GM19025 (cell line): ENCODE data around the gene DLGAP1.
"Not testable (repeated sequence)": the region's sequence is repeated elsewhere in the genome, so short reads cannot be mapped to it uniquely, and the experiment has no call there.

ENCODE experiments used
- ATAC-seq: cut with Tn5 transposase; IDR thresholded peaks from one replicate; pipeline ENCODE4 v1.9.1; 2021; ENCODE audit warnings: mild to moderate bottlenecking, low read depth, moderate library complexity; ENCODE audit not compliant: unreplicated experiment

DLGAP1 gene

GRCh38 chr18:4106407-4107033 is 348.6 kb downstream of the DLGAP1 start:
- no peak for ATAC-seq

GRCh38 chr18:4102901-4103300 is 352.2 kb downstream of the DLGAP1 start:
- ATAC-seq = no peak

- no peak for ATAC-seq
Measured at GRCh38 chr18:4101009-4101408, 354.1 kb downstream of the DLGAP1 start.

- no peak for ATAC-seq
Measured at GRCh38 chr18:4096486-4096885, 358.6 kb downstream of the DLGAP1 start.

GRCh38 chr18:4093676-4094075 is 361.4 kb downstream of the DLGAP1 start:
- no peak for ATAC-seq

GRCh38 chr18:4084382-4084900 is 370.7 kb downstream of the DLGAP1 start:
- no peak for ATAC-seq

- no peak for ATAC-seq
Measured at GRCh38 chr18:4078246-4078645, 376.9 kb downstream of the DLGAP1 start.

GRCh38 chr18:4077721-4078120 is 377.4 kb downstream of the DLGAP1 start:
- ATAC-seq = no peak

- ATAC-seq = no peak
Measured at GRCh38 chr18:4077204-4077603, 377.9 kb downstream of the DLGAP1 start.

GRCh38 chr18:4074647-4075046 is 380.5 kb downstream of the DLGAP1 start:
- no peak for ATAC-seq

- ATAC-seq = no peak
Measured at GRCh38 chr18:4069183-4069582, 385.9 kb downstream of the DLGAP1 start.

GRCh38 chr18:4068552-4069158 is 386.5 kb downstream of the DLGAP1 start:
- no peak for ATAC-seq

GRCh38 chr18:4063545-4063944 is 391.6 kb downstream of the DLGAP1 start:
- no peak for ATAC-seq

- ATAC-seq = no peak
Measured at GRCh38 chr18:4060427-4061281, 394.5 kb downstream of the DLGAP1 start.

GRCh38 chr18:4058179-4058578 is 396.9 kb downstream of the DLGAP1 start:
- ATAC-seq = no peak

GRCh38 chr18:4040391-4041092 is 414.6 kb downstream of the DLGAP1 start:
- no peak for ATAC-seq

GRCh38 chr18:4035521-4035920 is 419.6 kb downstream of the DLGAP1 start:
- ATAC-seq = no peak

GRCh38 chr18:4034815-4035214 is 420.3 kb downstream of the DLGAP1 start:
- ATAC-seq = not testable (repeated sequence)

GRCh38 chr18:4026542-4026941 is 428.6 kb downstream of the DLGAP1 start:
- ATAC-seq = no peak

GRCh38 chr18:4024702-4025101 is 430.4 kb downstream of the DLGAP1 start:
- peak; percentile 60 for ATAC-seq

GRCh38 chr18:4022749-4023148 is 432.4 kb downstream of the DLGAP1 start:
- not testable (repeated sequence) for ATAC-seq
